Amygdala (tissue), 56 donors: ENCODE measurements around the gene CACNG7.

Experiments
- DNase-seq, 56 donors: peaks; one replicate each; lab custom pipeline; 2025; lab: John Stamatoyannopoulos, UW

Gene CACNG7

DNA sequence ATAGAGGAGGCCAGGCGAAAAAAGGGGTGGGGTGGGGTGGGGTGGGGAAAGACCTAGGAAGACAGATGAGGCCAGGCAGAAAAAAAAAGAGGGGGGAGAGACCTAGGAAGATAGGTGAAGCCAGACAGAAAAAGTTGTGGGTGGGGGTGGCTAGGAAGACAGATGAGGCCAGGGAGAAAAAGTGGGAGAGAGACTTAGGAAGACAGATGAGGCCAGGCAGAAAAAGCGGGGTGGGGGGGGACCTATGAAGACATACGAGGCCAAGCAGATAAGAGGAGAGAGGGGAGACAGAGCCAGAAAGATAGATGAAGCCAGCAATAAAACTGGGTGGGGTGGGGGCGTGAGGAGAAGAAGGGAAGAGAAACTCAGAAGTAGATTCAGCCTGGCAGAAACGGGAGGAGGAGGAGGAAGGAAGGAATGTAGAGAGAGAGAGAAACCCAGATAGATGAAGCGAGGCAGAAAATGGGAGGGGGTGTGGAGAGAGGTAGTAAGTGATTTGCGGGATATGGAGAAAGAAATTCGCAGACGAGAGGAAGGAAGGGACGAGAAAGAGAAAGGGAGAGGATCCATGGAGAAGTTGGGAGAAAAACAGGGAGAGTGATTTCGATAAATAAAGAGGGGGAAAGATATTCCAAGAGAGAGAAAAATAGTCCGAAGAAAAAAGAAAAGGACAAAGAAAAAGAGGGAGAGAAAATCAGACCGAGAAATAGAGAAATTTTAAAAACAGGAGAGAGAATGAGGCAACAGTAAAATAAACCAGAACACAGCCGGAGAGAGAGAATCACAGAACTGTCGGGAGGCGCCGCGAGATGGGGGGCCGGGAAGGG, 70.1 kb downstream of the CACNG7 start:
- no peak for DNase-seq

DNA sequence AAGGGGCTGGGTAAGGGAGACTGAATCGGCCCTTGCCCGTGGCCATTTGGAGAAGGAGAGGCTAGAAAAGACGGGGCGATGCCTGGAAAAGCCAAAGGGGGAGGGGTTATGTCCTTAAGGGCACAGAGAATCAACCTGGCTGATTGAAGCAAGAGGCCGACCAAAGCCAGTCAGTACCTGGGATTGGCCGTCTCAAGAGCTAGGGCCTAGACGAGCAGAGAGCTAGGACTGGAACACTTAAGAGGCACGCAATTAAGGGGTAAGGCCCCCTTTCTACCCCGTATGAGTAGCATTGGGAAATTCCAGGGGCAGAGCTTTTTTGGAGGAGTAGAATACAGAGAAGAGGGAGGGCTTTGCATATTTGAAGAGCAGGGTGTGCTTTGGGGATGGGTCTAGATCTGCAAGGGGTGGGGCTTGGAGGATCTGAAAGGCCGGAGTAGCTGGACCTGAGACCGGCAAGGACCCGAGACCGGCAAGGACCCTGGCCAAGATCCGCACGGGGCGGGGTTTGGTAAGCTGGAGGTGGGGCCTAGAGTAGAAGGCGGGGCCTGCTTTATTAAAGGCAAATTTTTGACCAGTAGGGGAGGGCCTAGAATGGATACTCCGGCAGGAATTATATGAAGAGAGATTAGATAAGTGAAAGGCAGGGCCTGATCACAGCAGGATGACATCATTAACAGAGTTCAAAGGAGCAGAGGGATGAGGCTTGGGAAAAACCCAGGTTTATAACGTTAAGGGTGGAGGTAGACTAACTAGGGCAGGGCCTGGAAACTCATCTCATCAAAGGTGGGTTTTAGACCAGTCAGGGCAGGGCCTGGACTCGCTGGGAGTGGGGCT, 71.7 kb downstream of the CACNG7 start:
- peak in 17 of 56 donors; percentile 8 to 53 (median 32) for DNase-seq

- DNase-seq, result no peak
Measured at GRCh38 chr19:53981376-53981951, 72.4 kb downstream of the CACNG7 start.

- DNase-seq, result no peak
Measured at GRCh38 chr19:53982001-53982451, 72.9 kb downstream of the CACNG7 start.

GRCh38 chr19:53982611-53983010, 73.5 kb downstream of the CACNG7 start:
- peak in 2 of 56 donors; percentile 23 to 41 for DNase-seq

GRCh38 chr19:53983457-53984289, 74.6 kb downstream of the CACNG7 start:
- peak in 2 of 56 donors; percentile 11 to 24 for DNase-seq

DNA sequence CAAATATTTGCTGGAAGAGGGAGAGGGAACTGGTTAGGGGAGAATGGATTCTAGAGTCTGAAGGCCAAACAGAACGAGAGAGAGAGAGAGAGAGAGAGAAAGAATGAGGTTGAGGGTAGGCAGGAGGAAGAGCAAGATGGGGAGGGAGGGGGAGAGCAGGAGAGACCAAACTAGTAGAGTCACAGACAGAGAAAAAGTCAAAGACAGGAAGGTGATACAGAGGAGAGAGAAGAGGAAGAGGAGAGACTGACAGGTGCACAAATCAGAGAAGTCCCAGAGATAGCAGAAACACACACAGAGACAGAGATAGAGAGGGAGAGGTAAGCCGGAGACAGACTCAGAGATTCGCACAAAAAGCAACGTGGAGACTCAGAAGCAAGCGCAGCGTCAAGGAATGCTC, 76.8 kb downstream of the CACNG7 start:
- no peak for DNase-seq

DNA sequence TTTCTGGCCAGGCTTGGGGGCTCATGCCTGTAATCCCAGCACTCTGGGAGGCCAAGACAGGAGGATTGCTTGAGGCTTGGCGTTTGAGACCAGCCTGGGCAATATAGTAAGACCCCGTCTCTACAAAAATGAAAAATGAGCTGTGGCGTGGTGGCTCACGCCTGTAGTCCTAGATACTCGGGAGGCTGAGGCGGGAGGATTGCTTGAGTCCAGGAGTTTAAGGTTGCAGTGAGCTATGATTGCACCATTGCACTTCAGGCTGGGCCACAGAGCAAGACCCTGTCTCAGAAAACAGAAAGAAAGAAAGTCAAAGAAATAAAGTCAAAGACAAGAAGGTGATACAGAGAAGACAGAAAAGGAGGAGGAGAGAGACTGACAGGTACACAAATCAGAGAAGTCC, 79.9 kb downstream of the CACNG7 start:
- DNase-seq, result no peak

DNA sequence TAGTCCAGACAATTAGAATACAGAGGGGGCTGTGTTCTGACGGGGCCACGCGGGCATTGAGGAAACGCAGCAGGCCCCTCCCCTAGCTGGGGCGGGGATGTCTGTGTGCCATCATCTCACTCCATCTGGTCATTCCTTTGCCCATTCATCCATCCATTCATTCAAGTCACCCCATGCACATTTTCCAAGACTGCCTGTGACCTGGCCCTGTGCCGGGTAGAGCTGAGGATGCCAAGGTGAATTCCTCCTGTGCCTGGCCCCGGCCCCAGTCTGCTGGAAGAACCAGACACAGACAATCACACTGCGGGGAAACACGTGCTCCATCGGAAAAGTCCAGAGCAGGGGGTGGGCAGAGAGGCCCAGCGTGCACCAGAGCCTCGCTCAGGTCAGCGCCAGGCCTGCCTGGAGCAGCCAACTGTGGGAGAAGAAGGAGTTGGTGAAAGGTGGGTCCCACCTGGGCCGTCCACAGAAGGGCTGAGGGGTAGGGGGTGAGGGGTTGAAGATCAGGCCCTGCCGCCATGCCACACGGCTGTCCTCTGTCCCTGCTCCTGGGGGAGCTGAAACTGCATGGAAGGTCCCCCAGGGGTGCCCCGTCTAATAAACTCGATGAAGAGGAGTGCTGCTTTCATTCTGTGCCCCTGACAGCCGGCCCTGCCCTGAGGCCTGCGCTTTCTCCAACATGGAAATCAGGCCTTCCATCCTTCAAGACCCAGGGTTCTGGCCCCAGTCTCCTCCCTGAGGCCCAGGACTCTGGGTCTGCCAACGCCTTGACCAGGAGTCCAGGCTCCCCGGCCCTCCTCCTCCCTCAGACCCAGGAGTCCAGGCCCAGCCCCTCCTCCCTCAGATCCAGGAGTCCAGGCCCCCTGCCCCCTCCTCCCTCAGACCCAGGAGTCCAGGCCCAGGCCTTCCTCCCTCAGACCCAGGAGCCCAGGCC, 80.8 kb downstream of the CACNG7 start:
- DNase-seq, result peak in 8 of 56 donors; percentile 9 to 54 (median 20)

GRCh38 chr19:53991224-53992113, 82.4 kb downstream of the CACNG7 start, which contains the start of gene CACNG6:
Gene CACNG6, plus strand, starts transcription at chr19:53991637. Its CDS starts 1,241 bp downstream, at chr19:53992878.
- DNase-seq, result peak in 4 of 56 donors; percentile 10 to 46 (median 20)

DNA sequence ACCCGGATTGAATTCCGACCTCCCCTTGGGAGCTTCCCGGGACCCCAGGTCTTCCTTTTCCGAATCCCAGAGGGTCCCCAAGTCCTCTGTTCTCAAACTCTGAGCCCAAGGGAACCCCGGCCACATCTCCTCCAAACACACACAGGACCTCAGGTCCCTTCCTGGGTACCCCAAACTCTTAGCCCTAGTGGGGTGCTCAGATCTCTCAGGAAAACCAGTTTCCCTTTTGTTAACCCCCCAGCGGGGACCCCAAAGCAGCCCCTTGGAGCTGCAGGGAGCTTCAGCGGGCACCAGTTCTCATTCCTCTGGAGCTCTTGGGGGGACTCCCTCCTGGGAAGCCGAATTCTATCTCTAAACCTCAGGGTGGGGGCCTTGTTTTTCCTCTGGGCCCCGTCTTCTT, 83.1 kb downstream of the CACNG7 start:
- DNase-seq, result no peak

GRCh38 chr19:53992815-53993214, 83.7 kb downstream of the CACNG7 start:
- no peak for DNase-seq

GRCh38 chr19:53993448-53993847, 84.4 kb downstream of the CACNG7 start:
- no peak for DNase-seq
